Liver (tissue), 9 donors: ENCODE data around the gene ARHGAP21. TPM values are rescaled to one million over a fixed set of nuclear protein-coding genes. Genes with fewer than 3 reads are reported as not detected.

ENCODE experiments used
- DNase-seq: peaks from one replicate; pipeline ENCODE4 v3.0.0-alpha.2; 2017; ENCODE audit warnings: low spot score
- H3K27ac ChIP-seq, 2 donors: one replicate each; pipeline ENCODE4 v1.7.0; 2013; ENCODE audit warnings: inconsistent platforms in 2 of 2, low read length in 2 of 2, control low read depth in 1 of 2, low read depth in 1 of 2, mild to moderate bottlenecking in 1 of 2
- H3K27me3 ChIP-seq, 4 donors: one replicate each; pipeline versions ENCODE4 v1.6.1 to v1.7.0; 2013; ENCODE audit warnings: low read length in 3 of 4, inconsistent platforms in 1 of 4, mild to moderate bottlenecking in 1 of 4, moderate library complexity in 1 of 4; ENCODE audit not compliant: control insufficient read depth in 4 of 4, insufficient read depth in 4 of 4
- H3K36me3 ChIP-seq, 4 donors: one replicate each; pipeline versions ENCODE4 v1.6.1 to v1.7.0; 2013; ENCODE audit warnings: low read length in 3 of 4, mild to moderate bottlenecking in 3 of 4, low read depth in 1 of 4, moderate library complexity in 1 of 4; ENCODE audit not compliant: control insufficient read depth in 4 of 4, insufficient read depth in 3 of 4
- H3K4me1 ChIP-seq, 4 donors: one replicate each; pipeline versions ENCODE4 v1.6.1 to v1.7.0; 2013; ENCODE audit warnings: low read length in 3 of 4, mild to moderate bottlenecking in 3 of 4, moderate library complexity in 1 of 4; ENCODE audit not compliant: control insufficient read depth in 4 of 4, insufficient read depth in 4 of 4
- H3K4me3 ChIP-seq, 3 donors: one replicate each; pipeline versions ENCODE4 v1.6.1 to v1.7.0; 2013; ENCODE audit warnings: low read length in 3 of 3, control low read depth in 1 of 3, low read depth in 1 of 3, mild to moderate bottlenecking in 1 of 3
- H3K9ac ChIP-seq, 2 donors: one replicate each; pipeline ENCODE4 v1.7.0; 2013; ENCODE audit warnings: low read length in 2 of 2, mild to moderate bottlenecking in 2 of 2, moderate library complexity in 2 of 2, control low read depth in 1 of 2, low read depth in 1 of 2
- H3K9me3 ChIP-seq, 4 donors: one replicate each; pipeline versions ENCODE4 v1.6.1 to v1.7.0; 2013; ENCODE audit warnings: low read length in 3 of 4; ENCODE audit not compliant: control insufficient read depth in 4 of 4
- EGR1 ChIP-seq, 2 donors: IDR thresholded peaks; 2 replicates each; pipeline ENCODE4 v1.6.1; 2016 to 2018; ENCODE audit warnings: antibody characterized with exemption in 2 of 2, low read depth in 2 of 2
- FOXA1 ChIP-seq: IDR thresholded peaks from 2 replicates; pipeline ENCODE4 v1.6.1; 2016; ENCODE audit warnings: antibody characterized with exemption
- FOXA2 ChIP-seq: IDR thresholded peaks from 2 replicates; pipeline ENCODE4 v1.6.1; 2016; ENCODE audit warnings: antibody characterized with exemption
- GABPA ChIP-seq, 2 donors: IDR thresholded peaks in 1 of 2; conservative IDR thresholded peaks in 1 of 2; 2 replicates each; pipeline ENCODE4 v1.6.1; 2016; ENCODE audit warnings: antibody characterized with exemption in 2 of 2, mild to moderate bottlenecking in 1 of 2, moderate library complexity in 1 of 2
- HNF4A ChIP-seq, 2 donors: conservative IDR thresholded peaks; 2 replicates each; pipeline ENCODE4 v1.6.1; 2016; ENCODE audit warnings: antibody characterized with exemption in 2 of 2, mild to moderate bottlenecking in 2 of 2
- HNF4G ChIP-seq: IDR thresholded peaks from 2 replicates; pipeline ENCODE4 v1.6.1; 2016; ENCODE audit warnings: antibody characterized with exemption
- JUND ChIP-seq, 2 donors: IDR thresholded peaks; 2 replicates each; pipeline ENCODE4 v1.6.1; 2016; ENCODE audit warnings: antibody characterized with exemption in 2 of 2
- NR2F2 ChIP-seq: IDR thresholded peaks from 2 replicates; pipeline ENCODE4 v1.6.1; 2016; ENCODE audit warnings: antibody characterized with exemption
- RAD21 ChIP-seq, 2 donors: IDR thresholded peaks; 2 replicates each; pipeline ENCODE4 v1.6.1; 2016; ENCODE audit warnings: antibody characterized with exemption in 2 of 2, mild to moderate bottlenecking in 2 of 2
- RXRA ChIP-seq, 2 donors: IDR thresholded peaks; 2 replicates each; pipeline ENCODE4 v1.6.1; 2017 to 2018; ENCODE audit warnings: antibody characterized with exemption in 2 of 2, mild to moderate bottlenecking in 1 of 2
- SP1 ChIP-seq: IDR thresholded peaks from 2 replicates; pipeline ENCODE4 v1.6.1; 2018; ENCODE audit warnings: antibody characterized with exemption, mild to moderate bottlenecking
- TAF1 ChIP-seq: conservative IDR thresholded peaks from 2 replicates; pipeline ENCODE4 v1.6.1; 2016; ENCODE audit warnings: antibody characterized with exemption, mild to moderate bottlenecking
- YY1 ChIP-seq: IDR thresholded peaks from 2 replicates; pipeline ENCODE4 v1.6.1; 2016; ENCODE audit warnings: antibody characterized with exemption, mild to moderate bottlenecking
- WGBS: extraction: QIAGEN DNeasy Blood & Tissue Kit; methylation state at CpG from one replicate; pipeline ENCODE4 v1.1.7; 2013; 5-methylcytosine and 5-hydroxymethylcytosine counted together
- polyA plus RNA-seq, 2 donors: library from polyadenylated mRNA; stranded (reverse) in 1 of 2; unstranded in 1 of 2; fragments of 200-250 nt in 1 of 2; fragments of >200 nt in 1 of 2; fragmentation: Nextera tagmentation in 1 of 2; extraction: Ambion mirVana in 1 of 2; gene quantifications; one replicate each; pipeline versions ENCODE4 v1.2.1 to v1.2.3, GENCODE V29; 2013 to 2015
- total RNA-seq, 2 donors: library from RNA; depleted of rRNA; stranded (reverse); fragments of >200 nt; gene quantifications; one replicate each; pipeline ENCODE4 v1.2.3, GENCODE V29; 2014
- TF ChIP-seq, protein P1 (sequence below): IDR thresholded peaks from 2 replicates; pipeline ENCODE4 v1.6.1; 2016; ENCODE audit warnings: antibody characterized with exemption
- TF ChIP-seq, protein P2 (sequence below): IDR thresholded peaks from 2 replicates; pipeline ENCODE4 v1.6.1; 2016; ENCODE audit warnings: antibody characterized with exemption
- TF ChIP-seq, protein P3 (sequence below): IDR thresholded peaks from 2 replicates; pipeline ENCODE4 v1.6.1; 2016; ENCODE audit warnings: antibody characterized with exemption
- TF ChIP-seq, protein P4 (sequence below): IDR thresholded peaks from 2 replicates; pipeline ENCODE4 v1.6.1; 2016; ENCODE audit warnings: antibody characterized with exemption, mild to moderate bottlenecking
- TF ChIP-seq, protein P5 (sequence below): fragments of 150-350 bp; IDR thresholded peaks from 2 replicates; pipeline ENCODE4 v1.5.1; 2017; ENCODE audit warnings: improper control_type of control experiment, low read depth, low read length; ENCODE audit not compliant: missing input control
- donor health status: healthy.
- donor health status: healthy.
- donor health status: healthy.
- donor health status: healthy.
- donor health status: healthy.

Gene ARHGAP21
- total and polyA plus RNA-seq, 4 donors = 7.8 to 30.6 (median 15.7) TPM

DNA sequence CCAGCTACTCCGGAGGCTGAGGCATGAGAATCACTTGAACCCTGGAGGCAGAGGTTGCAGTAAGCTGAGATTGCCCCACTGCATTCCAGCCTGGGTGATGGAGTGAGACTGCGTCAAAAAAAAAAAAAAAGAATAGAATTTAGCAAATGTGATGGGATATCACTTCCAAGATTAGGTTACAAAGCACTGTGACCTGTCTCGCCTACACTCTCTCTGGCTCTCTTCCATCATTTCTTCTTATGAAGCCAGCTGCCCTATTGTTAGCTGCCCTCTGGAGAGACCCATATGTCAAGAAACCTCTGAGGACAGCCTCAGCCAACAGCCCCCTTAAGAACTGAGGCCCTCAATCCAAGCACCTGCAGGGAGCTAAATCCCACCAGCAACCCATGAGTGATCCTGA is 28.2 kb downstream of the ARHGAP21 start:
- Histone ChIP-seq H3K4me1 (peaks cover 0 to 1% (median 0%) of the 10 kb centered on the region in 4 donors), H3K36me3 (no peaks in the 10 kb centered on the region), H3K9me3 (no peaks in the 10 kb centered on the region), H3K27me3 (no peaks in the 10 kb centered on the region), H3K27ac (no peak overlapping the region), H3K9ac (no peak overlapping the region), H3K4me3 (no peak overlapping the region)
- no peak for TF ChIP-seq EGR1 (IDR thresholded peaks at IDR 0.05; ENCODE audit: low read depth in 2 of 2)
- TF ChIP-seq, protein P1, sequence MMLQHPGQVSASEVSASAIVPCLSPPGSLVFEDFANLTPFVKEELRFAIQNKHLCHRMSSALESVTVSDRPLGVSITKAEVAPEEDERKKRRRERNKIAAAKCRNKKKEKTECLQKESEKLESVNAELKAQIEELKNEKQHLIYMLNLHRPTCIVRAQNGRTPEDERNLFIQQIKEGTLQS = no peak
- TF ChIP-seq RXRA (IDR thresholded peaks at IDR 0.05) = no peak
- TF ChIP-seq JUND (IDR thresholded peaks at IDR 0.05) = no peak
- TF ChIP-seq GABPA (IDR thresholded peaks at IDR 0.05 in 1 of 2, conservative IDR thresholded peaks at IDR 0.05 in 1 of 2) = no peak
- no peak for TF ChIP-seq TAF1
- TF ChIP-seq FOXA2 = no peak
- TF ChIP-seq, protein P2, sequence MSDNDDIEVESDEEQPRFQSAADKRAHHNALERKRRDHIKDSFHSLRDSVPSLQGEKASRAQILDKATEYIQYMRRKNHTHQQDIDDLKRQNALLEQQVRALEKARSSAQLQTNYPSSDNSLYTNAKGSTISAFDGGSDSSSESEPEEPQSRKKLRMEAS = no peak
- TF ChIP-seq, protein P3, sequence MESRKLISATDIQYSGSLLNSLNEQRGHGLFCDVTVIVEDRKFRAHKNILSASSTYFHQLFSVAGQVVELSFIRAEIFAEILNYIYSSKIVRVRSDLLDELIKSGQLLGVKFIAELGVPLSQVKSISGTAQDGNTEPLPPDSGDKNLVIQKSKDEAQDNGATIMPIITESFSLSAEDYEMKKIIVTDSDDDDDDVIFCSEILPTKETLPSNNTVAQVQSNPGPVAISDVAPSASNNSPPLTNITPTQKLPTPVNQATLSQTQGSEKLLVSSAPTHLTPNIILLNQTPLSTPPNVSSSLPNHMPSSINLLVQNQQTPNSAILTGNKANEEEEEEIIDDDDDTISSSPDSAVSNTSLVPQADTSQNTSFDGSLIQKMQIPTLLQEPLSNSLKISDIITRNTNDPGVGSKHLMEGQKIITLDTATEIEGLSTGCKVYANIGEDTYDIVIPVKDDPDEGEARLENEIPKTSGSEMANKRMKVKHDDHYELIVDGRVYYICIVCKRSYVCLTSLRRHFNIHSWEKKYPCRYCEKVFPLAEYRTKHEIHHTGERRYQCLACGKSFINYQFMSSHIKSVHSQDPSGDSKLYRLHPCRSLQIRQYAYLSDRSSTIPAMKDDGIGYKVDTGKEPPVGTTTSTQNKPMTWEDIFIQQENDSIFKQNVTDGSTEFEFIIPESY = no peak
- no peak for TF ChIP-seq HNF4G
- no peak for TF ChIP-seq SP1
- TF ChIP-seq, protein P4, sequence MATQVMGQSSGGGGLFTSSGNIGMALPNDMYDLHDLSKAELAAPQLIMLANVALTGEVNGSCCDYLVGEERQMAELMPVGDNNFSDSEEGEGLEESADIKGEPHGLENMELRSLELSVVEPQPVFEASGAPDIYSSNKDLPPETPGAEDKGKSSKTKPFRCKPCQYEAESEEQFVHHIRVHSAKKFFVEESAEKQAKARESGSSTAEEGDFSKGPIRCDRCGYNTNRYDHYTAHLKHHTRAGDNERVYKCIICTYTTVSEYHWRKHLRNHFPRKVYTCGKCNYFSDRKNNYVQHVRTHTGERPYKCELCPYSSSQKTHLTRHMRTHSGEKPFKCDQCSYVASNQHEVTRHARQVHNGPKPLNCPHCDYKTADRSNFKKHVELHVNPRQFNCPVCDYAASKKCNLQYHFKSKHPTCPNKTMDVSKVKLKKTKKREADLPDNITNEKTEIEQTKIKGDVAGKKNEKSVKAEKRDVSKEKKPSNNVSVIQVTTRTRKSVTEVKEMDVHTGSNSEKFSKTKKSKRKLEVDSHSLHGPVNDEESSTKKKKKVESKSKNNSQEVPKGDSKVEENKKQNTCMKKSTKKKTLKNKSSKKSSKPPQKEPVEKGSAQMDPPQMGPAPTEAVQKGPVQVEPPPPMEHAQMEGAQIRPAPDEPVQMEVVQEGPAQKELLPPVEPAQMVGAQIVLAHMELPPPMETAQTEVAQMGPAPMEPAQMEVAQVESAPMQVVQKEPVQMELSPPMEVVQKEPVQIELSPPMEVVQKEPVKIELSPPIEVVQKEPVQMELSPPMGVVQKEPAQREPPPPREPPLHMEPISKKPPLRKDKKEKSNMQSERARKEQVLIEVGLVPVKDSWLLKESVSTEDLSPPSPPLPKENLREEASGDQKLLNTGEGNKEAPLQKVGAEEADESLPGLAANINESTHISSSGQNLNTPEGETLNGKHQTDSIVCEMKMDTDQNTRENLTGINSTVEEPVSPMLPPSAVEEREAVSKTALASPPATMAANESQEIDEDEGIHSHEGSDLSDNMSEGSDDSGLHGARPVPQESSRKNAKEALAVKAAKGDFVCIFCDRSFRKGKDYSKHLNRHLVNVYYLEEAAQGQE = no peak
- no peak for TF ChIP-seq YY1
- TF ChIP-seq, protein P5, sequence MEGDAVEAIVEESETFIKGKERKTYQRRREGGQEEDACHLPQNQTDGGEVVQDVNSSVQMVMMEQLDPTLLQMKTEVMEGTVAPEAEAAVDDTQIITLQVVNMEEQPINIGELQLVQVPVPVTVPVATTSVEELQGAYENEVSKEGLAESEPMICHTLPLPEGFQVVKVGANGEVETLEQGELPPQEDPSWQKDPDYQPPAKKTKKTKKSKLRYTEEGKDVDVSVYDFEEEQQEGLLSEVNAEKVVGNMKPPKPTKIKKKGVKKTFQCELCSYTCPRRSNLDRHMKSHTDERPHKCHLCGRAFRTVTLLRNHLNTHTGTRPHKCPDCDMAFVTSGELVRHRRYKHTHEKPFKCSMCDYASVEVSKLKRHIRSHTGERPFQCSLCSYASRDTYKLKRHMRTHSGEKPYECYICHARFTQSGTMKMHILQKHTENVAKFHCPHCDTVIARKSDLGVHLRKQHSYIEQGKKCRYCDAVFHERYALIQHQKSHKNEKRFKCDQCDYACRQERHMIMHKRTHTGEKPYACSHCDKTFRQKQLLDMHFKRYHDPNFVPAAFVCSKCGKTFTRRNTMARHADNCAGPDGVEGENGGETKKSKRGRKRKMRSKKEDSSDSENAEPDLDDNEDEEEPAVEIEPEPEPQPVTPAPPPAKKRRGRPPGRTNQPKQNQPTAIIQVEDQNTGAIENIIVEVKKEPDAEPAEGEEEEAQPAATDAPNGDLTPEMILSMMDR = no peak
- TF ChIP-seq HNF4A (conservative IDR thresholded peaks at IDR 0.05) = no peak
- TF ChIP-seq NR2F2 = no peak
- TF ChIP-seq RAD21 (IDR thresholded peaks at IDR 0.05) = no peak
- no peak for TF ChIP-seq FOXA1
- no peak for DNase-seq
- 91% methylated on average over 3 of the region's 3 CpGs for WGBS
